NCI-H446 (cell line): Measurements from ENCODE around the gene RASSF1.
"Not testable (repeated sequence)": the region's sequence is repeated elsewhere in the genome, so short reads cannot be mapped to it uniquely, and the experiment has no call there.

ENCODE experiments used
- DNase-seq, 2 experiments: peaks; one replicate each; lab custom pipeline; 2025; lab: John Stamatoyannopoulos, UW

RASSF1 gene

DNA sequence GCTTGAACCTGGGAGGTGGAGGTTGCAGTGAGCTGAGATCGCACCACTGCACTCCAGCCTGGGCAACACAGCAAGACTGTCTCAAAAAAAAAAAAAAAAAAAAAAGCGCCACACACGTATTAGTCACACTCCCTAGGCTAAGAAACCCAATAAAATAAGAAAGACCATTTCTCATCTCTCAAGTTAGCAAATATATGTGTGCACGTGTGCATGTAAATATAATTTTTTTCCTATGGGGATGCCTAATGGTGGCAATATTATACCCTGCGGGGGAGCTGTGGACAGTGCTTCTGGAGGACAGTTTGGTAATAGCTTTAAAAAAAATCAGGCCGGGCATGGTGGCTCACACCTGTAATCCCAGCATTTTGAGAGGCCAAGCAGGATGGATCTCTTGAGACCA is 56.5 kb downstream of the RASSF1 start:
- not testable (repeated sequence) for DNase-seq
